Measurements from ENCODE around the gene CNIH4.
"Not testable (repeated sequence)": the region's sequence is repeated elsewhere in the genome, so short reads cannot be mapped to it uniquely, and the experiment has no call there.

Gene CNIH4

GRCh38 chr1:224349716-224350115, 7.0 kb upstream of the CNIH4 start:
- DNase-seq = not testable (repeated sequence)

- not testable (repeated sequence) for DNase-seq
Observed at GRCh38 chr1:224352436-224353085, 4.1 kb upstream of the CNIH4 start.

- DNase-seq = no peak
Observed at GRCh38 chr1:224353975-224354925, 2.4 kb upstream of the CNIH4 start.

- DNase-seq = no peak
Observed at GRCh38 chr1:224357626-224358124, 996 bp downstream of the CNIH4 start.

- DNase-seq = no peak
Observed at GRCh38 chr1:224358237-224358636, 1.6 kb downstream of the CNIH4 start.

GRCh38 chr1:224359207-224359606, 2.5 kb downstream of the CNIH4 start:
- no peak for DNase-seq

- DNase-seq = no peak
Observed at GRCh38 chr1:224368409-224368808, 11.7 kb downstream of the CNIH4 start.

GRCh38 chr1:224373008-224373590, 16.4 kb downstream of the CNIH4 start:
- no peak for DNase-seq

GRCh38 chr1:224375059-224375458, 18.4 kb downstream of the CNIH4 start:
- no peak for DNase-seq

GRCh38 chr1:224377676-224378006, 21.0 kb downstream of the CNIH4 start:
- DNase-seq = no peak

GRCh38 chr1:224378855-224379631, 22.4 kb downstream of the CNIH4 start:
- DNase-seq = no peak

- DNase-seq = no peak
Observed at GRCh38 chr1:224380003-224380402, 23.3 kb downstream of the CNIH4 start.

GRCh38 chr1:224381880-224382548, 25.3 kb downstream of the CNIH4 start:
- DNase-seq = no peak

- no peak for DNase-seq
Observed at GRCh38 chr1:224383218-224383617, 26.5 kb downstream of the CNIH4 start.

GRCh38 chr1:224387302-224387912, 30.7 kb downstream of the CNIH4 start:
- DNase-seq = no peak

- no peak for DNase-seq
Observed at GRCh38 chr1:224387943-224388342, 31.3 kb downstream of the CNIH4 start.

GRCh38 chr1:224390517-224390916, 33.8 kb downstream of the CNIH4 start:
- no peak for DNase-seq

- DNase-seq = no peak
Observed at GRCh38 chr1:224392411-224393249, 36.0 kb downstream of the CNIH4 start.

- DNase-seq = no peak
Observed at GRCh38 chr1:224393294-224393693, 36.6 kb downstream of the CNIH4 start.

GRCh38 chr1:224399887-224400286, 43.2 kb downstream of the CNIH4 start:
- DNase-seq = no peak

All from T1000 (cell line).